Fibroblast of gingiva (primary cell): Measurements from ENCODE around the gene YJU2.
A peak's percentile ranks its signal among the peaks of the same experiment; 100 is the strongest.
"Not testable (repeated sequence)": the region's sequence is repeated elsewhere in the genome, so short reads cannot be mapped to it uniquely, and the experiment has no call there.

Experiments used
- DNase-seq: peaks from one replicate; pipeline ENCODE4 v3.0.0-alpha.2; 2011; ENCODE audit warnings: low read depth

Gene YJU2

GRCh38 chr19:4228765-4229178 is 18.1 kb upstream of the YJU2 start:
- no peak for DNase-seq

- DNase-seq = no peak
These were observed 17.5 kb upstream of the YJU2 start, which contains the start of gene EBI3 for GRCh38 chr19:4229179-4229931. TSS of gene EBI3 (plus strand) at chr19:4229523. CDS start at chr19:4229551, 28 bp downstream.

GRCh38 chr19:4230237-4230636 is 16.6 kb upstream of the YJU2 start:
- not testable (repeated sequence) for DNase-seq

- not testable (repeated sequence) for DNase-seq
These were observed 15.4 kb upstream of the YJU2 start for GRCh38 chr19:4231521-4231920.

- not testable (repeated sequence) for DNase-seq
These were observed 14.7 kb upstream of the YJU2 start for GRCh38 chr19:4232139-4232538.

GRCh38 chr19:4232614-4233281 is 14.1 kb upstream of the YJU2 start:
- no peak for DNase-seq

- DNase-seq = no peak
These were observed 13.5 kb upstream of the YJU2 start for GRCh38 chr19:4233282-4233853.

- no peak for DNase-seq
These were observed 12.6 kb upstream of the YJU2 start for GRCh38 chr19:4234142-4234861.

GRCh38 chr19:4234862-4235201 is 12.0 kb upstream of the YJU2 start:
- no peak for DNase-seq

GRCh38 chr19:4237510-4237909 is 9.4 kb upstream of the YJU2 start:
- not testable (repeated sequence) for DNase-seq

GRCh38 chr19:4238831-4239230 is 8.0 kb upstream of the YJU2 start:
- DNase-seq = no peak

GRCh38 chr19:4241824-4242430 is 5.0 kb upstream of the YJU2 start:
- DNase-seq = no peak

- DNase-seq = not testable (repeated sequence)
These were observed 942 bp upstream of the YJU2 start for GRCh38 chr19:4245938-4246337.

GRCh38 chr19:4256563-4256962 is 9.7 kb downstream of the YJU2 start:
- no peak for DNase-seq

- DNase-seq = no peak
These were observed 10.1 kb downstream of the YJU2 start for GRCh38 chr19:4257025-4257424.

GRCh38 chr19:4258181-4258580 is 11.3 kb downstream of the YJU2 start:
- no peak for DNase-seq

- no peak for DNase-seq
These were observed 13.8 kb downstream of the YJU2 start for GRCh38 chr19:4260613-4261191.

GRCh38 chr19:4264812-4265211 is 17.9 kb downstream of the YJU2 start:
- DNase-seq = no peak

GRCh38 chr19:4266253-4267000 is 19.5 kb downstream of the YJU2 start:
- no peak for DNase-seq

GRCh38 chr19:4267101-4267900 is 20.4 kb downstream of the YJU2 start:
- DNase-seq = peak; percentile 26
